ENCODE data around the gene ALG2. TPM values are rescaled to one million over a fixed set of nuclear protein-coding genes. Genes with fewer than 3 reads are reported as not detected.

The ALG2 gene
- total RNA-seq, 2 experiments from 2014 or later = 18.1 to 19.9 TPM

DNA sequence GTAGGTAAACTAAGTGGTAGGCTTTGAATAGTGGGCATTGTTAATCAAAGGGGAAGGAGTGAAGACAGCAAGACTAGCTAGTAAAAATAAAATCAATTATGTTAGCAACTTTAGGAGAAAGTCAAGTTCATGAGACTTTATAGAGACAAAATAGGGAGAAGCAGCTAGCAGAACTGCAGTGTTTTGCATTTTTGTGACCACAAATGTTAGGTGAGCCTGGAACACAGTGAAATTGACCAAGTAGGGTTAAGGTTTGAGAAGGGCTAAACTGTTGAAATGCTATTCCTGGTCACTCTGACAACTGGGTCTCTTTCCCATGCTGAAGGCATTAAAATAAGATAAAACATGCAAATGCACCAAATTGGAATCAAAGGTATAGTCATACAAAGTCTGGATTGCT is 13.3 kb upstream of the ALG2 start:
- Mint-ChIP-seq H3K27me3 (no peaks in the 10 kb centered on the region), H3K27ac (no peak overlapping the region), H3K36me3 (ENCODE audit: low read depth) (peaks cover 60% of the 10 kb centered on the region), H3K9me3 (no peaks in the 10 kb centered on the region), H3K4me1 (ENCODE audit: low read depth) (peaks cover 13% of the 10 kb centered on the region), H3K4me3 (no peak overlapping the region)
- ChIA-PET CTCF (no interaction called here), POLR2A (no interaction called here)
- intact Hi-C loops (cut with DNase I, micrococcal nuclease) = no loop called here
- Histone ChIP-seq H3K27ac (ENCODE audit: low read depth in 1 of 2, low read length in 2 of 2) (no peak overlapping the region), H3K9me3 (ENCODE audit: control insufficient read depth in 1 of 2, insufficient read depth in 1 of 2, low read length in 2 of 2) (no peaks in the 10 kb centered on the region), H3K4me1 (ENCODE audit: insufficient read depth, low read length) (no peaks in the 10 kb centered on the region), H3K4me3 (ENCODE audit: low read length) (no peak overlapping the region), H3K36me3 (ENCODE audit: insufficient read depth, low read length) (peaks cover 33% of the 10 kb centered on the region), H3K27me3 (ENCODE audit: control insufficient read depth in 1 of 2, insufficient read depth in 2 of 2, low read length in 2 of 2) (no peaks in the 10 kb centered on the region)
- ATAC-seq (ENCODE audit: poor library complexity) (no peak), DNase-seq (no peak)
- TF ChIP-seq, protein P1, sequence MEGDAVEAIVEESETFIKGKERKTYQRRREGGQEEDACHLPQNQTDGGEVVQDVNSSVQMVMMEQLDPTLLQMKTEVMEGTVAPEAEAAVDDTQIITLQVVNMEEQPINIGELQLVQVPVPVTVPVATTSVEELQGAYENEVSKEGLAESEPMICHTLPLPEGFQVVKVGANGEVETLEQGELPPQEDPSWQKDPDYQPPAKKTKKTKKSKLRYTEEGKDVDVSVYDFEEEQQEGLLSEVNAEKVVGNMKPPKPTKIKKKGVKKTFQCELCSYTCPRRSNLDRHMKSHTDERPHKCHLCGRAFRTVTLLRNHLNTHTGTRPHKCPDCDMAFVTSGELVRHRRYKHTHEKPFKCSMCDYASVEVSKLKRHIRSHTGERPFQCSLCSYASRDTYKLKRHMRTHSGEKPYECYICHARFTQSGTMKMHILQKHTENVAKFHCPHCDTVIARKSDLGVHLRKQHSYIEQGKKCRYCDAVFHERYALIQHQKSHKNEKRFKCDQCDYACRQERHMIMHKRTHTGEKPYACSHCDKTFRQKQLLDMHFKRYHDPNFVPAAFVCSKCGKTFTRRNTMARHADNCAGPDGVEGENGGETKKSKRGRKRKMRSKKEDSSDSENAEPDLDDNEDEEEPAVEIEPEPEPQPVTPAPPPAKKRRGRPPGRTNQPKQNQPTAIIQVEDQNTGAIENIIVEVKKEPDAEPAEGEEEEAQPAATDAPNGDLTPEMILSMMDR (IDR thresholded peaks at IDR 0.05) = no peak

DNA sequence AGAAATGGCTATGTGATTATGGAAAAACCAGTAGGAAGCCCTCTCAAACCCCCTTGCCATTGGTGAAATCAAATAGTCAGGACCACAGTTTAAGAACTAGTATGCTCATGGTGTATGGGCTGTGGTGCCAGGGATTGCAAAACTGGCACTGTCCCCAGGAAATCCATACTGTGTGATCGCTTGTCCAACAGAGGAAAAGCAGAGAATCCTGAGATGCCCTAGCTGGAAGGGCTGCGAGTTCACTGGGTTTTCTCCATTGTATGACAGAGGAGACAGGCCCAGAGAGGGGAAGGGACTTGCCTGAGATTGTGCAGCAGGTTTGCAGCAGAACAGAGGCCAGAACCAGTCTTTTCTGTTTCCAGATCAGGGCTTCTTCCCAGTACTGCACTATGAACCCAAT is 12.9 kb upstream of the ALG2 start:
- H3K9me3 Mint-ChIP-seq = no peaks in the 10 kb centered on the region
- ChIA-PET POLR2A (interaction anchor here (1.2 kb wide), 1 partner anchor 13 kb away, joined by 4 read pairs; the partner anchor contains the start of genes ALG2 and SEC61B), CTCF (no interaction called here)
- Histone ChIP-seq H3K4me1 (ENCODE audit: insufficient read depth, low read length) (no peaks in the 10 kb centered on the region), H3K36me3 (ENCODE audit: insufficient read depth, low read length) (peaks cover 37% of the 10 kb centered on the region), H3K4me3 (ENCODE audit: low read length) (no peak overlapping the region), H3K27me3 (ENCODE audit: control insufficient read depth in 1 of 2, insufficient read depth in 2 of 2, low read length in 2 of 2) (no peaks in the 10 kb centered on the region), H3K27ac (ENCODE audit: low read depth in 1 of 2, low read length in 2 of 2) (no peak overlapping the region), H3K9me3 (ENCODE audit: control insufficient read depth in 1 of 2, insufficient read depth in 1 of 2, low read length in 2 of 2) (no peaks in the 10 kb centered on the region)
- H3K27ac Mint-ChIP-seq = no peak overlapping the region
- no peak overlapping the region for H3K4me3 Mint-ChIP-seq
- no peaks in the 10 kb centered on the region for H3K27me3 Mint-ChIP-seq
- H3K4me1 Mint-ChIP-seq (ENCODE audit: low read depth) = peaks cover 13% of the 10 kb centered on the region
- no peak for DNase-seq
- intact Hi-C loops (cut with DNase I, micrococcal nuclease) = no loop called here
- H3K36me3 Mint-ChIP-seq (ENCODE audit: low read depth) = peaks cover 56% of the 10 kb centered on the region
- no peak for ATAC-seq (ENCODE audit: poor library complexity)
- TF ChIP-seq, protein P1 (IDR thresholded peaks at IDR 0.05) = no peak

DNA sequence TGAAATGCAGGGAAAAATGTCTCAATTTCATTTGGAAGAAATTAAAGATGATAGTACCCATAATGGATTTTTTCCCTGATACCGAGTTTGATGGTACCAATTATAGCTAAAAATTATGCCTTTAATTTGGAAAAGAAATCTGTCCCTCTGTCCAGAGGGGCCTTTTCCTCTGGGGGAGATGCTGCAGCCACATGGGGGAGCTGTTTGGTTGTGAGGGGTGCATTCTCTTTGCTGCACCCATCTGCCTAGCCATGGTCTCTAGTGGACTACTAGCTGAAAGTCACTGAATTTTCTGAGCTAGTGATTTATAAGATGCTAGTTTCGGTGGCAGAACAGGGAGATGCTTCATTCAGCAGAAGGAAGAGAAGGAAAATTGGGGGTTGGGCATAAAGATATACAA is 10.0 kb upstream of the ALG2 start:
- Histone ChIP-seq H3K9me3 (ENCODE audit: control insufficient read depth in 1 of 2, insufficient read depth in 1 of 2, low read length in 2 of 2) (no peaks in the 10 kb centered on the region), H3K27ac (ENCODE audit: low read depth in 1 of 2, low read length in 2 of 2) (no peak overlapping the region), H3K4me3 (ENCODE audit: low read length) (no peak overlapping the region), H3K4me1 (ENCODE audit: insufficient read depth, low read length) (peaks cover 1% of the 10 kb centered on the region), H3K36me3 (ENCODE audit: insufficient read depth, low read length) (peaks cover 57% of the 10 kb centered on the region), H3K27me3 (ENCODE audit: control insufficient read depth in 1 of 2, insufficient read depth in 2 of 2, low read length in 2 of 2) (no peaks in the 10 kb centered on the region)
- DNase-seq (peak in 3 of 14 experiments; percentile 20 to 39 (median 31)), ATAC-seq (ENCODE audit: poor library complexity) (no peak)
- no peaks in the 10 kb centered on the region for H3K9me3 Mint-ChIP-seq
- CTCF ChIA-PET = interaction anchor here (1.3 to 3.3 kb wide), 3 partner anchors 9 to 98 kb away, joined by 3 to 19 read pairs (median 7); partner anchors contain the start of genes ALG2 and SEC61B
- no peak overlapping the region for H3K27ac Mint-ChIP-seq
- H3K36me3 Mint-ChIP-seq (ENCODE audit: low read depth) = peaks cover 59% of the 10 kb centered on the region
- peaks cover 24% of the 10 kb centered on the region for H3K4me1 Mint-ChIP-seq (ENCODE audit: low read depth)
- intact Hi-C loops (cut with DNase I, micrococcal nuclease) = no loop called here
- TF ChIP-seq, protein P1 (IDR thresholded peaks at IDR 0.05) = peak; percentile 55
- H3K27me3 Mint-ChIP-seq = no peaks in the 10 kb centered on the region
- POLR2A ChIA-PET = interaction anchor here (0.9 to 1.6 kb wide), 2 partner anchors 10 to 28 kb away, joined by 4 to 7 read pairs; partner anchors contain the start of genes ALG2 and SEC61B
- no peak overlapping the region for H3K4me3 Mint-ChIP-seq

All from CD4-positive, alpha-beta T cell (primary cell).